Stimulated activated CD8-positive, alpha-beta memory T cell treated with anti-CD3 and anti-CD28 coated beads, Interleukin-15, amount 100 ng/mL, for 4 hours (primary cell): Measurements from ENCODE around the gene GPX7.

Source experiments
- DNase-seq, 2 donors: peaks; one replicate each; pipeline ENCODE4 v3.0.0-alpha.2; 2020; ENCODE audit warnings: low read depth in 2 of 2

Gene GPX7

DNA sequence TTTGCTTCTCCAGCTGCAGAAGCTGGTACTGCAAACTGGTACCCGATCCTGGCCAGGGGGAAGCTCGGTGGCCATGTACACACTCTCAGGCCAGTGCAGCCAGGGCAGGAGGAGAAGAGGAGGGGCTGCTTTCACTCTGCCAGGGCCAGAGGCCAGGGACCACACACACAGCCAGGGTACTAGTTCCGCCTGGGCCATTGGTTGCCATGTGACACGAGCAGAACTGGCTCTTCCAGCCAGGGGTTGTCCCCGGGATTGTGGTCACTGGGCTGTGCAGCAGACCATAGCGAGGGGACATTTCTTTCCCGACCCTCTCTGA, 27.1 kb downstream of the GPX7 start:
- DNase-seq = no peak

DNA sequence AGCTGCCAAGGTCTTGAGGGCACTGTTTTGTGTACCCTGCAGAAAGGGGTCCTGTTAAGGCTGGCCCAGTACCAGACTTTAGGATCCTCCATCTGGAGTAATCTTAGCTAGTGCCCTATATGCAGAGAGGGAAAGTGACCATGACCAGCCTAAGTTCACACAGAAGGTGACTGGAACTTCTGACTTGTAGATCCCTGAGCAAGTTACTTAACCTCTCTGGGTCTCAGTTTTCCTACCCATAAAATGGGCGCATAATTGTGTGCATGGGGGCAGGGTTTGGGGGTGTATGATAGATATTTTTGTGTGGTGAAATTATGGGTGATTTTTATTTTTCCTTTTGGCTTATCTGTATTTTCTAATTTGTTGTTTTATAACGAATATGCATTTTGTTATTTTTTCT, 27.5 kb downstream of the GPX7 start:
- DNase-seq = no peak

DNA sequence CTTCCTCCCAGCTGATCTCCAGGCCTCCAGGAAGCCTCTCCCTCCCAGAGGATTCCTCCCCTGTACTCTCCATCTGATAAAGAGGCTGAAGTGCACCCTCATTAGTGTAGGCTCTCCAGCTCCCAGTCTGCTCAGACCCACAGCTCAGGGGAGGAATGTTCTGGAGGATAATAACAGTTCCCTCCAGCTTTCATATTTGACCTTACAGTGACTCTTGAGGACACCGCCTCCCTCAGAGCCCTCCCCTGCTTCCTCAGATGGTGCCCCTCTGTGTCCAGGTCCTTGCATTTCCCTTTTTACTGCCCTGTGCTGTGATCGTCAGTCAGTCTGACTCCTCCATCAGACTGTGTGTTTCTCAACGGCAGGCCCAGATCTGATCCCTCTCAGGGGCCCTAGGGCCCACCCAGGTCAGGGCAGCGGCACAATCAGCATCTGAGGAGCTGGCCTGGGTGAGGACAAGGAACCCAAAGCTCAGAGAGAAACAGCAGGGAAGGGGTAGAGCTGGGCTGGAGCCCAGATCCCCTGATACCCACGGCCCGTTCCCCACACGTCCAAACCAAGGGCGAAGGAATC, 29.7 kb downstream of the GPX7 start:
- DNase-seq = no peak

DNA sequence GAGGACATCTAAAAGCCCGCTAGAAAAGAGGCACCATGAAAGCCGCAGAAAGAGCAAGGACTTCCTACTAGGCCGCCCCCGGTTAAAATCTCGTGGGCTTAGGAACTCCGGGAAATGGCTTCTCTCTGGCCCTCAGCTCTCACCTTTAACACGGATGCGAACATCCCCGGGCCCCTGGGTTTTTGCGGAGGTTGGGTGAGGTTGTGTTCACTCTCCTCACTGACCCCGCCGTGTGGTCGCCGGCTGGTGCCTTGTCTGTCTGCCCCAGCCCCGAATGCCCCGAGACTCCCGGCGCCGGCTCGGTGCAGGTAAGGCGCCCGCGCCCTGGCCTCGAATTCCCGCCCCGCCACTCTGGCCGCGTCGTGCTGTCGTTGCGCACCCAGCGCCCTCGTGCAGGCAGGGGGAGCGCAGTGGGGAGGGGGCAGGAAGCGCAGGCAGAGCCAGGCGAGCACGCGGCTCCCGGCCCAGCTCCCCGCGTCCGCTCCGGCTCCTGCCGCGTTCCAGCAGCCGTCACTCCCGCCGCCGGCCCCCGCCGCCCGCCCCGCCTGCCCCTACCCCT, 30.6 kb downstream of the GPX7 start, which contains the start of gene SHISAL2A:
Gene SHISAL2A, plus strand, starts transcription at position 437 of the 559 bp plus-strand sequence. CDS start 326 bp downstream, outside the sequence.
- DNase-seq = peak; percentile 23 to 50

DNA sequence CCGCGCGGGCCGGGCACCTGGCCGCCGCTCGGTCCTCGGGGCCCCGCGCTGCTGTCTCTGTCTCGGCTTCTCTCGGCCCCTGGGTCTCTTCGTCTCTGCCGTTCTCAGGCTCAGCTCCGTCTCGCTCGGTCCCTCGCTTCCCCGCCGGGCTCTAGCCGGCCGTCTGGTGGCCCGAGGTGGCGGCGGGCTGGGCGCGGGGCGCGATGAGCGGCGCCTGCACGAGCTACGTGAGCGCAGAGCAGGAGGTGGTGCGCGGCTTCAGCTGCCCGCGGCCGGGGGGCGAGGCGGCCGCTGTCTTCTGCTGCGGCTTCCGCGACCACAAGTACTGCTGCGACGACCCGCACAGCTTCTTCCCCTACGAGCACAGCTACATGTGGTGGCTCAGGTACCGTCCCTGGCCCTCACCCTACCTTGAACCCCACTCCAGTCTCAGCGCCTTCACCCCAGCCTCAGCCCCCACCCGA, 31.2 kb downstream of the GPX7 start:
- DNase-seq = peak in 1 of 2 donors; percentile 16

DNA sequence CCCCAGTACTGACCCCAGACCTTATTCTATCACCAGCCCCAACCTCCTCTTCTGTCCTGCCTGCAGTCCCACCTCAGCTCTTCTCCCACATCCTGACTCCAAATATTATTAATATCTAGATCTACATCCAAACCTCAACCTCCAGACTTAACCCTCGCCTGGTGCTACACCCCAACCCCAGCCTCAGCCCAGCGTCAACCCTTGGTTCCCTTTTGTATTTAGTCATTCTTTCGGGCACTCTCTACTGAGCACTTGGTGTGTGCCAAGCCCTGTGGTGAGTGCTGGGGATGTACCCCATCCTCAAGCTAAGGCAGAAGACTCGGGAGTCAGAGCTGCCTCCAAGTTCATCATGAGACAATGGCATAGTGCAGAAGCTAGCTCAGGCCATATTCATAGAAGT, 31.9 kb downstream of the GPX7 start:
- DNase-seq = no peak

DNA sequence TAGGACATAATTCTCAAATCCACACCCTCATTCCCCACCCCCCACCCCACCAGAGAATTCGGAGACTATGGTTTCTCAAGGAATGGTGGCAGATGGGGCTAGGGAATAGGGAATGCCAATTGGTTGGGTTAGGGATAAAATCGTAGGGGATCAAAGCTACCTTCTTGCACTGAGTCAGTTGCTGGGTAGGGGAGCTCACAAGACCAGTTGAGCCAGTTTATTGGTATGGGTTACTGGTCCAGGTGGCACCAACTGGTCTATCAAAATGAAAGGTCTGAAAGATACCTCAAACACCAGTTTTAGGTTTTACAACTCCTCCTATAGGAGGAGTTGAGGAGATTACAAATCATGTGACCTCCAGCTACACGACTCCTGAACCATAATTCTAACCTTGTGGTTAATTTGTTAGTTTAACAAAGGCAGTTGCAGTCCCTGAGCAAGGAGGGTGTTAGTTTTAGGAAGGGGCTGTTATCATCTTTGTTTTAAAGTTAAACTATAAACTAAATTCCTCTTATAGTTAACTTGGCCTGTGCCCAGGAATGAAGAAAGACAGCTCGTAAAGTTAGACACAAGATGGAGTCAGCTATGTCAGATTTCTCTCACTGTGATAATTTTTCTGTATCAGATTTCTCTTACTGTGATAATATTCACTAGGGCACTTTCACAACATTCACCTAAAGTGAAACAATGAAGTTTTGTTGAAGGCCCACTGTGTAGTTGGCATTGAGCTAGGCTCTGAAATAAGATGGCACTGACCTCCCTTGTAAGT, 33.3 kb downstream of the GPX7 start:
- DNase-seq = no peak

DNA sequence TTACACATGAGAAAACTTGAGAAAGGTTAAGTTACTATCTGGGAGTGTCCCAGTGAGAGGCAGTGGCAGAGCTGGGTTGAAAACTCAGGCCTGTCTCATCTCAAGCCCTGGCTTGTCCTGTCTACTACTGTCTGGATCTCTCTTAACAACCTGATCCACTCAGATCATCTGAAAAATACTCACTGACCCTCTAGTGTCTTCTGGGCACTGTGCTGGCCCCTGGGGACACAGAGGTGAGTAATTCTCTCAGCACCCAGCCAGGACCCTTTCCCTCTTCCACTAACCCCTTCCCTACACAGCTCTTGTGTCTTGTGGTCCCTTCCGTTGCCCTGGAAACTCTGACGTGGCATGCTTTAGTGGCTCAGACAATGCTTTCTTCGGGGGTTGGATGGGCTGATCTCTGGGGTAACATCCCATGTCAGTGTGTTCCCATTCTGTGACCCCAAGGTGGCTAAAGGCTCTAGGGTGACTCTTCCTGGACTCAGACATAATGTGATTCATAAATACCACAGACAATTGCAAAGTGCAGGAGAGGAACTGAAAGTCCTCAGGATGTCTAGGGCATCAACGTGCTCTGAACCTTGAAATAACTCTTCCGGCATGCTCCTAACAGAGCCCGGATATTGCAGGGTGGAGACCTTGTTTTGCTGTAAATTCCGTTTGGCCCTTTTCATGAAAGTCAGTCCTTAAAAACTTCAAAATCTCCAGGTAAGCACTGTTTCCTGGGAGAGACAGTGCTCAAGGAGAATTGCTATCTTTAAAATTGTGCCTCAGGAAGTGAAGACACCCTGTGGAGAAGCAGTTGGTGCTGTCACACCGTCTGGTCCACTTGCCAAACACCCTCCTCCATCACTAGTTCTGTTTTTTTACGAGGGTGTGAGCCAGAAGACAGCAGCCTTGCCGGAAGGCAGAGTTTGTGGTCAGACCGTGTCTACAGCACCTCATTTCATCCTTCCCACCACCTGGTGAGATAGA, 34.8 kb downstream of the GPX7 start:
- DNase-seq = peak; percentile 45 to 57

DNA sequence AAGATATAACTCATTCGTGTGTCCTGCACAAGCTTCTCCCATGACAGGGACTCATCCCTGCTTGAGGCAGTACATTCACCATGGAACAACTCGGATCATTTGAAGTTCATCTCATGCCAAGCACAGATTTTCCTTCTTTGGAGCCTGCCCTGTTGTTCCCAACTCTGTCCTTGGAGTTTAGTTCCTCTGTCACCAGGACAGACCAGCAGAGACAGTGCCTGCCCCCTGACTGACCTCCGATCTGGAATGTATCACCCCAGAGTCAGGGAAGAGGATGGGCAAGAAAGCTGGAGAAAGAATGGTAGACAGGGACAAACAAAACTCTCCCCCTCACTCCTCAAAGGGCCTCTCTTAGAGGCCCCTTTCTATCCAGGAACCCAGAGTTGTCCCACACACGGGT, 35.8 kb downstream of the GPX7 start:
- no peak for DNase-seq

DNA sequence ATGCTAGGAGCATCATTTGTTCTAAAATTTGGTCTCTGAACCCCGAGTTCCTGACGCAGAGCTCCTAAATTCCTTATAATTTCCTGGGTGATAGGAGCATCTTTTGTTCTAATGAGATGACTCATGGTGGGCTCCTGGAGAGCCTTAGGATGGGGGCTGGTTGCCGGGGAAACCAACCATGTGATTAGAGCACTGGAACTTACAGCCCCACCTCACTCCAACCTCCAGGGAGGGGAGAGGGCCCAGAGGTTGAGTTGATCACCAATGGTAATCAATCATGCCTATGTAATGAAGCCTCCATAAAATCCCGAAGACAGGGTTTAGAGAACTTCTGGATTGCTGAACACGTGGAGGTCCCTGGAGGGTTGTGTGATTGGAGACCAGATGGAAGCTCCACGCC, 38.5 kb downstream of the GPX7 start:
- no peak for DNase-seq

DNA sequence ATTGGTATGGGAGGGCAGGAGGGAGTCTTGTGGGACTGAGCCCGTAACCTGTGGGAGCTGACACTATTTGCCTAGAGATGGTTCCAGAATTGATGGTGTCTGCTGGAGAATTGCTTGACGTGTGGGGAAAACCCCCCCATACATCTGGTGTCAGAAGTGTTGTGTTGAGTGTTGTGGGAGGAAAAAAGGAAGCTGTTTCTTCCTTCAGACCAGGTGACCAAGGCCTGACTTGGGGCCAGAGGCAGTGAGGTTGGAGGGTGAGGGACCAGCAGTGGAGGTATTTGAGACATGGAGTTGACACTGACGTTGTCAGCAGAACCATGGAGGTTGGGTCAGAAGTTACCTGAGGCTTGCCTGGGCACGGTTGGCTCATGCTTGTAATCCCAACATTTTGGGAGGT, 39.1 kb downstream of the GPX7 start:
- no peak for DNase-seq

DNA sequence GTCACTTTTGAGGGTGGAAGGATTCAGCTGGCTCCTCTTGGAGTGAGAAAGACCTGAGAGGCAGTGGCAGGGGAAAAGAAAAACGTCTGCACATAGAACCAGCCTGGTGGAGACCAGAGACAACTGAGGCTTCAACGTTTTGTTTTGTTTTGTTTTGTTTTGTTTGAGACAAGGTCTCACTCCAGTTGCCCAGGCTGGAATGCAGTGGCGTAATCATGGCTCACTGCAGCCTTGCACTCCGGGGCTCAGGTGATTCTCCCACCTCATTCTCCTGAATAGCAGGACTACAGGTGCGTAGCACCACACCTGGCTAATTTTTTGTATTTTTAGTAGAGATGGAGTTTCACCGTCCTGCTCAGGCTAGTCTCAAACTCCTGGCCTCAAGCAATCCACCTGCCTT, 43.1 kb downstream of the GPX7 start:
- no peak for DNase-seq

DNA sequence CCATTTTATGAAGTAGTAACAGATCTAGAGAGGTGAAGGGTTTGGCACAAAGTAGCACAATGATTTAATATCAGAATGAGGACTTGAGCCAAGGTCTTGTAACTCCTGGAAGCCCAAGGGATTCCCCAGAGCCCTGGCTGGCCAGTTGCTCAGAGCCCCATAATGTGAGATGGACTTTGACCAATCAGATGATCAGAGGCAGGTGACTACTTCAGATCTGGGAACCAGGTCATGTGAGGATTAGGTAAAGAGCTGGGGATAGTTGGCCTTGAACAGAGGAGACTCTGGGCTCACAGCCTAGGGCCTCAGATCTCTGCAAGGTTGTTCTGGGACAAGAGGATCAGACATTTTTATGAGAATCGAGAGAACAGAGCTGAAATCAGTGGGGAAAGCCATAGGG, 49.7 kb downstream of the GPX7 start:
- DNase-seq = no peak

DNA sequence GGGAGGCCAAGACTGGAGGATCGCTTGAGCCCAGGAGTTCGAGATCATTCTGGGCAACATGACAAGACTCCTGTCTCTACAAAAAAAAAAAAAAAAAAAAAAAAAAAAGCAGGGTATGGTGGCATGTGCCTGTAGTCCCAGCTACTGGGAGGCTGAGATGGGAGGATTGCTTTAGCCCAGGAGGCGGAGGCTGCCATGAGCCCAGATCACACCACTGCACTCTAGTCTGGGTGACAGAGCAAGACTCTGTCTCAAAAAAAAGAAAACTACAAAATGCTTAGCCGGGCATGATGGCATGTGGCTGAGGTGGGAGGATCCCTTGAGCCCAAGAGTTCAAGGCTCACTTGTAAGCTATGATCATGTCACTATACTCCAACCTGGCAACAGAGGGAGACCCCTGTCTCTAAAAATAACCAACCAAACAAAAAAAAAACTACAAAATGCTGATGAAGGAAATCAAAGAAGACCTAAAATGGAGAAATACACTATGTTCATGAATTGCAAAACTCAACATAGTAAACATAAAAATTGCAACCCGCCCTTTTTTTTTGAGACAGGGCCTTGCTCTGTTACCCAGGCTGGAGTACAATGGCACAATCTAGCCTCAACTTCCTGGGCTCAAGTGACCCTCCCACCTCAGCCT, 51.2 kb downstream of the GPX7 start:
- DNase-seq = no peak

DNA sequence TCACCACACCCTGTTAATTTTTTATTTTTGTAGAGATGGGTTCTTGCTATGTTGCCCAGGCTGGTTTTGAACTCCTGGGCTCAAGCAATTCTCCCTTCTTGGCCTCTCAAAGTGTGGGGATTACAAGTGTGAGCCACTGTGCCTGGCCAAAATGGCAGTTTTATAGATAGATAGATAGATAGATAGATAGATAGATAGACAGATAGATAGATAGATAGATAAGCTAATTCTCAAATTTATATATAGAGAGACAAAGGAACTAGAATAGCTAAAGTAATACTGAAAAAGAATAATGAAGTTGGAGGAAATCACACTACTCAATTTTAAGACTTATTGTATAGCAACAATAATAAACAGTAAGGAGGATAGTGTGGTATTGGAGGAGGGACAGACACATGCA, 51.9 kb downstream of the GPX7 start:
- DNase-seq = no peak

DNA sequence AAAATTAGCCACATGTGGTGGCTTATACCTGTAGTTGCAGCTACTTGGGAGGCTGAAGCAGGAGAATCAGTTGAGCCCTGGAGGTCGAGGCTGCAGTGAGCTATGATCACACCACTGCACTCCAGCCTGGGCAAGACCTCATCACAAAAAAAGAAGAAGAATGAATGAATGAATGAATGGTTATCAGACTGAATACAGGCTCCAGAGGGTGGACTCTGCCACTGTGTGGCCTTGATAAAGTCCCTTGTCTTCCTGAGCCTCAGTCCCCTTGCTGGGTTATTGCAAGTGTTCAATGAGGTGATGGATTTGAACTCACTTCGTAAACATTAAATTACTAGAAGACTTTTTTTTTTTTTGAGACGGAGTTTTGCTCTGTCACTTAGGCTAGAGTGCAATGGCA, 55.5 kb downstream of the GPX7 start:
- no peak for DNase-seq
